IPS-NIHi7 (cell line): ENCODE measurements around the gene ERN2.

Experiments
- DNase-seq: peaks from one replicate; pipeline ENCODE4 v3.0.0; 2012; ENCODE audit warnings: mixed read lengths; ENCODE audit errors: extremely low spot score

Gene ERN2

DNA sequence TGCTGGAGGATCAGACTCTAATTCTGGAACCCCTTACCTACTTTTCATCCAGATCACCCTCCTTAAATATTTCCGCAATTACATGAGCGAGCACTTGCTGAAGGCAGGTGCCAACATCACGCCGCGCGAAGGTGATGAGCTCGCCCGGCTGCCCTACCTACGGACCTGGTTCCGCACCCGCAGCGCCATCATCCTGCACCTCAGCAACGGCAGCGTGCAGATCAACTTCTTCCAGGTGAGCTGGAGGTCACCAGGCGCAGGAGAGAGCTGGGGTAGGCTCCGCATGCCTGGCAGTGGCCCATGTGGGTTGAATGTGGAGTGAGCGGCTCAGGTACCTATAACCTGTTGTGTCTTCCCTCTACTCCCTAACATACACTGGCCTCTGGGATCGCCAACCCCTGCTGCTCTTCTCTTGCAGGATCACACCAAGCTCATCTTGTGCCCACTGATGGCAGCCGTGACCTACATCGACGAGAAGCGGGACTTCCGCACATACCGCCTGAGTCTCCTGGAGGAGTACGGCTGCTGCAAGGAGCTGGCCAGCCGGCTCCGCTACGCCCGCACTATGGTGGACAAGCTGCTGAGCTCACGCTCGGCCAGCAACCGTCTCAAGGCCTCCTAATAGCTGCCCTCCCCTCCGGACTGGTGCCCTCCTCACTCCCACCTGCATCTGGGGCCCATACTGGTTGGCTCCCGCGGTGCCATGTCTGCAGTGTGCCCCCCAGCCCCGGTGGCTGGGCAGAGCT, 23.4 kb downstream of the ERN2 start:
- DNase-seq: no peak

DNA sequence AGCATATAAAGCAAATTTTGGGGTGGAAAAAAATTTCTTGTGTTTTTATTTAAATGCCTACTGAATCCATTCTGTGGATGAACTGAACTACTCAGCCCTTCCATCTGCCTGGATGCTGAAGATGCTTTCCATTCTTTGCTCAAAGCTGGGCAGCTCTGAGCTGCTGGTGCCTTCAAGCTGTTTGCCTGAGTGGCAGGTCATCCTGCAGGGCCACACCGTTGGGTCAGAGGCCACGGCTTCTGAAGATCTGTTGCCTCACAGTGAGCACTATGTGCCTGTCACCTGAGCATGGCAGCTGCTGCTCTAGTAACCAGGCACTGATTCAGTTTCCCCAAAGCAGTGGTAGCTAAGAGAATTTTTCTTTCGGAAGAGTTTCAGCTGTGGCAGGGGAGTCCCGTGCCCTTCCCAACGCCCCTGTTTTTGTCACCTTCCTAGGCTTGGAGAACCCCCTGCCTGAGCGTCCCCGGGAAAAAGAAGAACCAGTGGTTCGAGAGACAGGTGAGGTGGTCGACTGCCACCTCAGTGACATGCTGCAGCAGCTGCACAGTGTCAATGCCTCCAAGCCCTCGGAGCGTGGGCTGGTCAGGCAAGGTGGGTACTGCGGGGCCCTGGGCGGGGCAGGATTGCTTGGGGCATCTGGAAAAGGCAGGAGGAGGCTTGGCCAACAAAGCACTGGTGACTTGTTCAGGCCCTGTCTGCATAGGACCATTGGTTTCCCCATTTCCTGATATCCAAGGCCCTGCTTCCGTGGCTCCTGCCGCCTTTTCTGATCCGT, 25.8 kb downstream of the ERN2 start:
- no peak for DNase-seq

DNA sequence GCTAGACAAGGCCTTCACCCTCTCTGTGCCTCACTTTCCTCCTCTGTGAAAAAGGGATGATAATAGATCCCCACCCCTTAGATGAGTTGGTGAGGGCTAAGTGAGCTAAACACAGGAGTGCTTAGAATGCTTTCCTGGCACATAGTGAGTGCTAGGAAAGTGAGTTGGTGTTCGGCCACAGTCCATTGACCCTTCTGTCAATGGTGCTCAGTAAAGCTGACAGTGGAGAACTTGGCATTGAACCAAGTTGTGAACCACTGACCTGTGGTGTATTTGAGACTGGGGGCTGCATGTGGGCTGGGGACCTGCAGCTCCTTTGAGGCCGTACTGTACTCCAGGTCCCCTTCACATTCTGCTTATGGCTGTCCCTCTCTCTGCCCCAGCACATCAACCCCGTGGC, 29.5 kb downstream of the ERN2 start:
- no peak for DNase-seq

DNA sequence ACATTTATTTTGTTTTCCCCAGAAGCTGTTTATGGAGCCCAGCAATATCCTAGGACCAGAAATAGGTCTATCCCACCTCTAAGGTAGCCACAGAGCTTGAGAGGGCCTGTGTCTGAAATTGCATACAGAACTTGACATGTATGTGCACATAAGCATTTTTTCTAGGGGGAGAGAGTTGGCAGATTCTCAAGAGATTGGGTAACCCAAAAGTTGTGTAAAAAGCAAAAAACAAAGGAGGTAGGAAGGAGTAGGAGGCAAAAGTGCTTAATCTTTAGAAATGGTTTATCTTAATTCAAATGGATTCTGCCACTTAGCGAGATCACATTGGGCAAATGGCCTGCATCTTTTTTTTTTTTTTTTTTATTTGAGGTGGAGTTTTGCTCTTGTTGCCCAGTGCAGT, 30.8 kb downstream of the ERN2 start:
- no peak for DNase-seq

DNA sequence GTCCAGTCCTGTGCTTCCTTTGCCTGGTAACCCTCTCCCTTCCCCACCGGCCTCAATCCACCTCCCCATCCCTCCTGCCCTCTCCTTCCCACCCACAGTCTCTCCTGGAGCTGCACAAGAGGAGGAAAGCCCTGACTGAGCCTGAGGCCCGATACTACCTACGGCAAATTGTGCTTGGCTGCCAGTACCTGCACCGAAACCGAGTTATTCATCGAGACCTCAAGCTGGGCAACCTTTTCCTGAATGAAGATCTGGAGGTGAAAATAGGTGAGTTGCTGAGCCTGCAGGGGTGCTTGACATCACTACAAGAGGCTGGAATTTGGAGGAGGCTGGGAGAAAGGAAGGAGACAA, 33.1 kb downstream of the ERN2 start:
- no peak for DNase-seq

DNA sequence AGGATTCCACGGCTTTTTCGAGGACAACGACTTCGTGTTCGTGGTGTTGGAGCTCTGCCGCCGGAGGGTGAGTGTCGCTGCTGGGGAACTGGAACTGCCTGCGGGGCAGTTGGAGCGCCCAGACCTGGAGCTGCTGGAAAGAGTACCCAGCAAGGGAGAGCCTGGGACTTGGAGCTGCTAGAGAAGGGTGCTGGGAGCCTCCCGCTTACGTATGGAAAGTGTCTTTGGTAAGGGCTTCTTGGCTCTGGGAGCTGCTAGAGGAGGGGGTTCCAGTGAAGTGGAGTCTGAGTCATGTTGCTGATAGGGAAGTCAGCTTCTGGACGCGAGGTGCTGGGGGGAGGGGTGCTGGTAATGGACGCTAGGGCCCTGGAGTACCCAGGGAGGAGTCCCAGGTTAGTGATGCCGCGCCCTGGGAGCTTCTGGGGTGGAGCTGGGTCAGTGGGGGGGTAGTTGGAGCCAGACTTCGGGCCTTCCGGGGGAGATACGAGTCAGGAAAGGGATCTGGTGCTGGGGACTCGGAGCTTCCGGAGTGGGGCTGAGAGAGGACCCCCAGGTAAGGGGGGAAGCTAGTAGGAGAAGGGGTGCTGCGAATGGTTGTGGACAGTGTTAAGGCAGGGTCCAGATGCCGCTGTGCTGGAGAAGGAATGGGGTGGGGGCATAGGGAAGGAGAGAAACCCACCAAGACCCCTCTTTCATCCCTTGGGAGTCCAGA, 33.6 kb downstream of the ERN2 start:
- peak; percentile 74 for DNase-seq

DNA sequence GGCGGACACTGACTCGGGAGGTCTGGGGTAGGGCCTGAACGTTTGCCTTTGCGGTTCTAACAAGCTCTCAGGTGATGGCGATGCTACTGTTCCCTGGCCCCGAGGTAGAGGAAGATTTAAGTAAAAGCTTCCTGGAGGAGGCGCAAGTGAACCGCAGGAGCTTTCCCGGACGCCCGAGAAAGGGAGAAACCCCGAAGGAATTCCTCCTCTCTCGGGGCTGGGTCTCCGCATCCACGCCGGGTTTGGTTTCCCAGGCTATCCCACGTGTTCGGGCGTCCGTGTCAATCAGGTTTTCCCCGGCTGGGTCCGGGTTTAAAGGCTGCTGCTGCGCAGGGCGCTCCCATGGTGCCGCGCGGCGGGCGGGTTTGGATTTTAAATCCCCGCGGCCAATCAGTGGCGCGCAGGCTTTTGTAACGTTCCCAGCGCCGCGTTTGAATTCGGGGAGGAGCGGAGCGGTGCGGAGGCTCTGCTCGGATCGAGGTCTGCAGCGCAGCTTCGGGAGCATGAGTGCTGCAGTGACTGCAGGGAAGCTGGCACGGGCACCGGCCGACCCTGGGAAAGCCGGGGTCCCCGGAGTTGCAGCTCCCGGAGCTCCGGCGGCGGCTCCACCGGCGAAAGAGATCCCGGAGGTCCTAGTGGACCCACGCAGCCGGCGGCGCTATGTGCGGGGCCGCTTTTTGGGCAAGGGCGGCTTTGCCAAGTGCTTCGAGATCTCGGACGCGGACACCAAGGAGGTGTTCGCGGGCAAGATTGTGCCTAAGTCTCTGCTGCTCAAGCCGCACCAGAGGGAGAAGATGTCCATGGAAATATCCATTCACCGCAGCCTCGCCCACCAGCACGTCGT, 34.4 kb downstream of the ERN2 start, which contains the start of gene PLK1:
PLK1 (plus strand) TSS at position 460 of the 844 bp plus-strand sequence; CDS start at position 504, 44 bp downstream.
- peak; percentile 94 for DNase-seq

DNA sequence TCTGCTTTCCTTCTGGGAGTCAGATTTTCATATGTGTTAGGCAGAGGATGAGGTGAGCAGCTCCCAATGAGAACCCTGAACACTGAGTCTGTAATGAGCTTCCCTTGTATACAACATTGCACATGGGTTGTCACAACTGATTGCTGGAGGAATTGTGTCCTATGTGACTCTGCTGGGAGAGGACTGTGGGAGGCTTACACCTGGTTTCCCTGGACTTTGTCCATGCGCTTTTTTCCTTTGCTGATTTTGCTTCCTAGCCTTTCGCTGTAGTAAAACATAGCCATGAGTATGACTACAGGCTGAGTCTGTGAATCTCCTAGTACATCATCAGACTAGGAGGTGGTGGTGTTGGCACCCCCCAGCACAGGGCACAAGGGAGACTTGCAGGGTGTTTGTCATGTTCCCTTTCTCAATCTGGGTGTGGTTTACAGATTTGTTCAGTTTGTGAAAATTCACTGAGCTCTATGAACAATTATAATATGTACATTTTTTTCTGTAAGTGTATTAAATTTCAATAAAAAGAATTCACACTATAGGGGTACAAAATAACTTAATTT, 36.0 kb downstream of the ERN2 start:
- DNase-seq: no peak

DNA sequence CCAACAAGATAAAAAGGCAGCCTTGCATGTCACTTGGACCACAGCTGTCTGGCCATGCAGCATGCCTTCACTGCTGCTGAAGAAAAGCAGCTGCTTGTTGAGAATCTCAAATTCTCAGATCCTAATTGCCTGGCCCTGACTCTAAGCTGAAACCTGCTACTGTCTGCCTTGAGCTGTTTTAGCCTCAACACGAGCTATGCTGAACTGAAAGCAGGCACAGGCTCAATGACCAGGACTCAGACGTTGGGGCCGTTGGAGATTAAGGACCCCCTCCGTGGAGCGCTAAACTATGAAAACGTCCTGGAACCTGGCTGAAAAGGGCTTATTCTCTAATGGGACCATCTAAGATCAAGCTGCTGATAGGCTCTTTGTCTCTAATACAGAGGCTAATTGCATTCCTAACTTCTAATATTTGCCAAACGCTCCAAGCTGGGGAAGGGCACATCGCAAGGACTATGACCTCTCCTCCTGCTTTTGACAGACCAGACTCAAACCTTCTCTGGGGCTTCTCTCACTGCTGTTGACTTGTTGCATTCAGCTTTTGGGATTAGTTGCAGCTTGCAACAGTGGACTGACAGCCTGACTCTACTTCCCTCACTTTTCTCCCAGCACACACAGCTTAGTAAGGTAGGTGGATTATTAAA, 38.9 kb downstream of the ERN2 start:
- no peak for DNase-seq

DNA sequence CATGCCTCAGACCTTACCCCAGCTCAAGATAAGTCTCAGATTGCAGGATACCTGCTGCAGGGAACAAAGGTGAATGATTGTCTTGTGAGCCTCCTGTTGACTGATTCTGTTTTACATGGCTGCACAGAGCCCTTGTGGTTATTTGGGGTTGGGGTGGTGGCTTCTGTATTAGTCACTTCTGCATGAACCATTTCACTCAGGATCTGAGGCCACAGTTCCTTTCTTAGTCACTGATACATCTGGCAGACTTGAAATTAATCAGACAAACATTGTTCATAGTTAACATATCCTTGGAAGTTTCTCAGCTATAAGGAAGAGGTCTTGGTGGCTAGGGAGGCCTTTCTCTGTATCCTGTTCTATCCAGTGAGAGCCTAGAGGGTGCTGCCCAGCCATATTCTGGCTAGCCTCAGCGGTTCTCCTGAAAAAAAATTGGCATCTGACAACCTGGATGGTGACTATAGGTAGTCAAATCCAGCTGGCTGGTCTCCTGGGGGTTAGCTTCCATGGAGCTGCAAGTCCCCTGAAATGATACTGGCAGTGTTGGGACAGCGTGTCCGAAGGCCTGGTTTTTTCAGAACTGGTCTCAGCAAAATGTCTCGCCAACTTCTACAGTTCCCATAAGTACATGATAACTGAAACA, 42.8 kb downstream of the ERN2 start:
- no peak for DNase-seq

DNA sequence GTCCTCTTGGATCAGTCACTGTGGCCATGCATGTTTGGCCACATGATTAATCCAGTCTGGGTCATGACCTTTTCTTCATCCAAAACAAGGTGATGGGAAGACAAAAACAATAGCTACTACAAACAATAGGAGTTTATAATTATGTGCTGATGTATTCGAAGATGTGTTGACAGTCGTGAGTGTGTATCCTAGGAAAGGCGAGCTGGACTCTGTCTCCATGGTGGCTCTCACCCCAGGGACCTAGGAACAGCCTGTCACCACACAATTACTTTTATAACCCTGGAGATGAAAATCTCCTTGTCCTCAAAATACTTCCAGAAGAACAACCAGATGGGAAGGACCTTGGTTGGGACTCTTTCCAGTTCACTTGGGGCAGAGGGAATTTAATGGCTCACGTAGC, 44.1 kb downstream of the ERN2 start:
- no peak for DNase-seq

DNA sequence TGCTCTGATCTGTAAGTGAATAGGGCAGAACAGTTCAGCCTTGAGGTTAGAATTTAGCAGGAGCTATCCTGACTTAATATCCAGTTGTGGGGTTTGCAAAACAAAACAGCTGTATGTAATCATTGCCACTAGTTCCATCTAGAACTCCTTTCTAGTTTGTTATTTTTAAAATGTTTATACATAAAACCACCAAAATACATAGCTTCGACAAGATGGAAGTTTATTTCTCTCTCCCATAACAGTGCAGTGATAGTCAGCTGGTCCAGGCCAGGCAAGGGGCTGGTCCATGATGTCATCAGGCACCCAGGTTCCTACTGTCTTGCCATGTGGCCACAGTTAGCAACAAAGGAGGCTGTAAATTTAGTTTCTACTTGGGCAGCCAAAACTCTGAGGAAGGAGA, 44.8 kb downstream of the ERN2 start:
- DNase-seq: no peak

DNA sequence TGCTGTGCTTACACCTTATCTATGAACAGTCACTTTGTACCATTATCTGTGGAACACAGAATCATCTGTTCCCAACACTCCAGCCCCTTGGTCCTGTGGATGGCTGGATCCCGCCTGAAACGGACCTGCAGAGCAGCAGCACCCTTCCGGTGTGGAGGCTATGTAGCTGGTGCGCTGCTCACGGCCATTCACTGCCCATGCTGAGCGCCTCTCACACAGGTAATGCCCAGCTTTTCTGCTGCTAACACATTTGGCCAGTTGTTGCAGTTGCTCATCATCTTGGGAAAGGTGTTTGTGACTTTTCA, 45.7 kb downstream of the ERN2 start:
- no peak for DNase-seq

DNA sequence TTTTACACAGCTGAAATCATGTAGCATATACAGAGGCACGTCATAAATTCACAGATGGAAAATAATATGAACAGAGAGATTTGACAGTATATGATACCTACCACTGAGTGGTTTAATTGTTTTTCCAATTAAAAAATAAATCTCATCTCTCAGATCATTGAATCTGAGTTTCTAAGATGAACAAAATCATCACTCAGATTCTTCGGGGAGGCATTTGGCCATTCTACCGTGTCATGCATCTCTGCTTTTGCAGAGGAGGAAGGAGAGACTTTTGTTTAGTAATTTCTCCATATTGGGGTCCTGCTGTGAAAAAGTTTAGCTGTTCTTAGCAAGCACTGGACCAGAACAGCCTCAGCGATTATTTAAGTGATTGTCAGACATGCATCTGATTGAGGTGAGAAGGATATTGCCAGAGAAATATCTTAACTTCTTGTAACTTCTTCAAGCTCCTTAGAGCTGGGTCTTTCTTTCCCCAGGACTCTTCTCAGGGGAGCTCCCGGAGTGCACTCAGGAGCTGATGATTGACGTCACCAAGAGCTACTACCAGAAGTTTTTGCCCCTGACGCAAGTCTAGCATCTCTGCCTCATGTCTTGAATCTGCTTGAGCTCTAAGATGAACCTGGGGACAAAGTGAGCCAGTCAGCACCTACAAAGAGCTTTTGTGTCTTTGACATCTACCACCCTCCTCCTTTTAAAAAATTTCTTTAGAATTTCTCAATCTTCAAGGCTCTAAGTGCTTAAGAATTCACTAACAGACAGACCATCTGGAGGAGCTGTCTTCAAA, 46.3 kb downstream of the ERN2 start:
- no peak for DNase-seq

DNA sequence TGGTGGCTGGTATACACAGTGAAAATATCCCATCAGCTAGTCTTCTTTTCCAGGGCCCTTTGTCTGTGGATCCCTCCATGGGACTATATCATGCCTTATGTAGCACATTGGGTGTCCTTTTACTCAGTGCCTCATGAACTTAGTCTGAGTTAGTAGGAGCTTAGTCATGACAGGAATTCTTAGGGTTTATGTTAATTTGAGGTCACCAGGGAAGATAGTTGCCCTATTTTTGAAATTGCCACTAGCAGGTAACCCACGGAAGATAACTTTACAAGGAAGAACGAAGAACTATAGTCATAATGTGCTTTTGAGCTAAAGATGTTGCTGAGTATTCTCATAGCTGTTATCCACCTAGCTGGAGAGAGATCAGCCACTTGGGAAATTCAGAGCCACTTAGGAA, 49.1 kb downstream of the ERN2 start:
- DNase-seq: no peak

DNA sequence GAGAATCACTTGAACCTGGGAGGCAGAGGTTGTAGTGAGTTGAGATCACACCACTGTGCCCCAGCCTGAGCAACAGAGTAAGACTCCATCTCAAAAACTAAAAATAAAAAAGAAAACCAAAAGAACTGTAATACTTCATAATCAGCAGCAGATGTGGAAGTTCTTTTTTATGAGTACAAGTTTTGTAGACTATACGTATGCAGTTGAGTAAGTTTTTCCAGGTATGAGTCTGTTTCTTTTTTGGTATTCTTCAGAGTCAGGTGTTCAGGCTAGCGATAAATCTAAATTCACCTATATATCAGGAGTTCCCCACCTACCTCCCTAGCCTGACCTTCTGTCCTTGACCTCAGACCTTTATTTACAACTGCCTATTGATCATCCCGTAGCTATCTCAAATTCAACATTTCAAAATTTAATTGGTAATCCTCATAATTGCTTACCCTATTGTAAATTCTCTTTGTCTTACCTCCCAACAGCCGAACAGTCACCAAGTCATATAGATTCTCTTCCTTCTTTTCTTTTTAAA, 61.0 kb downstream of the ERN2 start:
- DNase-seq: no peak

DNA sequence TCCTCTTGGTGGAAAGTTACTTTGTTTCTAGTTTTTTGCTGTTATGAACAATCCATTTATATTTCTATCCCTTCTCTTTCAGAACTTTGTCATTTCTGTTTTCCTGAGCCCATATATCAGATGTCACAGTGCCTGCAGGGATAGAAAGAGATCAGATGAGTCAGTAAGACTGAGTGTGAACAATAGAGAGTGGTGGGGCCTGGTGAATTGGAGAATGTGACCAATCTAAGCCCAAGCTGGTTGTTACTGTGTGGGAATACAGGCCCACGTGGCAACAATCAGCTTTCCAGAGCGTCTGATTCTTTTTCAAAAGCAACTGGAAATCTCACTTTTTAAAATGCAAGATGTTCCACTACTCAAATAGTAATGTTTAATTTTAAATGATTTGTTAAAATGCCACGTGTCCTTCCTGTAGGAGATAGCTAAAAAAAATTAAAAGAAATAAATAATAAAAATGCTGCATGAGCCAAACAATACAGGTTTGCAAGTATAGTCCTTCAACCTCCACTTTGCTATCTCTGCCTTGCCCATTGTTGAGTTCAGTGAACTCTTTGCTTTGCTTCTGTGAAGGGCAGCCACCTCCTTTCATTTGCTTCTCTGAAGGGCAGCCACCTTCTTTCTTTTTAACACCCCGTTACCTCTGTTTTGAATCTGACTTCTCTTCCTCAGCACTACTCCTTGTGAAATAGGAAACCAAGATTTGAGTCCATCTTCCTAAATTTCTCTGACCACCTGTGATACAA, 62.2 kb downstream of the ERN2 start:
- no peak for DNase-seq

DNA sequence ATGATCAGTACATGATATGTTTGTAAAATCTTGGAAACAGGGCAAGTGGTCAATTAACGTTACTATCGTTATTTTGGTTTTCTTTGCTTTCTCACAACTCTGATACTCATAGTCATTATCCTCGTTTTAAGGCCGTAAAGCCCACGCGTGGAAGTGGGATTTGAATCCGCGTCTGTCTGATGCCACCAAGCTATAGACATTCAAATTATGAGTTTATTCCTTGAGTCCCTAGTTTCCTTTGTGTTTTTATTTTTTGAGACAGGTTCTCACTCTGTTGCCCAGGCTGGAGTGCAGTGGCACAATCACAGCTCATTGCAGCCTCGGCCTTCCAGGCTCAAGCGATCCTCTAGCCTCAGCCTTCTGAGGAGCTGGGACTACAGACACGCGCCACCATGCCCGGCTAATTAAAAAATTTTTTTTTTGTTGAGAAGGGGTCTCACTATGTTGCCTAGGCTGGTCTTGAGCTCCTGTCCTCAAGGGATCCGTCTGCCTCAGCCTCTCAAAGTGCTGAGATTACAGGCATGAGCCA, 70.7 kb downstream of the ERN2 start:
- no peak for DNase-seq
